H9 (cell line): ENCODE measurements around the gene SIX5. TPM values are rescaled to one million over a fixed set of nuclear protein-coding genes. Genes with fewer than 3 reads are reported as not detected.

ENCODE experiments used
- DNase-seq: peaks from one replicate; pipeline ENCODE4 v3.0.0-alpha.2; 2017
- H2AFZ ChIP-seq: one replicate; pipeline ENCODE4 v1.6.1; 2013; ENCODE audit warnings: mild to moderate bottlenecking, low read length, control low read depth, moderate library complexity
- H2AK5ac ChIP-seq: 2 replicates; pipeline ENCODE4 v1.6.1; 2013; ENCODE audit warnings: low read length, control low read depth, mixed read lengths; ENCODE audit not compliant: insufficient read length
- H2BK120ac ChIP-seq: one replicate; pipeline ENCODE4 v1.6.1; 2013; ENCODE audit warnings: low read depth, mild to moderate bottlenecking, low read length, control low read depth, inconsistent platforms; ENCODE audit not compliant: poor library complexity, severe bottlenecking
- H2BK12ac ChIP-seq: 2 replicates; pipeline ENCODE4 v1.6.1; 2013; ENCODE audit warnings: low read length, control low read depth, mixed read lengths, low read depth; ENCODE audit not compliant: insufficient read length
- H2BK15ac ChIP-seq: 2 replicates; pipeline ENCODE4 v1.6.1; 2013; ENCODE audit warnings: low read depth, low read length, control low read depth
- H2BK20ac ChIP-seq: one replicate; pipeline ENCODE4 v1.6.1; 2013; ENCODE audit warnings: low read depth, mild to moderate bottlenecking, low read length, control low read depth, inconsistent platforms; ENCODE audit not compliant: poor library complexity, severe bottlenecking
- H2BK5ac ChIP-seq: 2 replicates; pipeline ENCODE4 v1.6.1; 2013; ENCODE audit warnings: low read length, control low read depth, mixed read lengths; ENCODE audit not compliant: insufficient read length
- H3K14ac ChIP-seq: 2 replicates; pipeline ENCODE4 v1.6.1; 2013; ENCODE audit warnings: low read length, control low read depth; ENCODE audit not compliant: insufficient read depth
- H3K18ac ChIP-seq: 2 replicates; pipeline ENCODE4 v1.6.1; 2013; ENCODE audit warnings: low read depth, mild to moderate bottlenecking, mixed read lengths, low read length, control low read depth; ENCODE audit not compliant: insufficient read length
- H3K23ac ChIP-seq: 2 replicates; pipeline ENCODE4 v1.6.1; 2013; ENCODE audit warnings: low read length, control low read depth, mixed read lengths, low read depth; ENCODE audit not compliant: insufficient read length
- H3K23me2 ChIP-seq: 2 replicates; pipeline ENCODE4 v1.6.1; 2013; ENCODE audit warnings: low read depth, mild to moderate bottlenecking, mixed read lengths, low read length, control low read depth; ENCODE audit not compliant: insufficient read length, poor library complexity, severe bottlenecking
- H3K27ac ChIP-seq: 2 replicates; pipeline ENCODE4 v1.5.1; 2013; ENCODE audit warnings: low read length, control low read depth, mixed read lengths, low read depth; ENCODE audit not compliant: insufficient read length
- H3K27me3 ChIP-seq: 2 replicates; pipeline ENCODE4 v1.6.1; 2013; ENCODE audit warnings: low read length, control low read depth, inconsistent platforms; ENCODE audit not compliant: insufficient read depth
- H3K4ac ChIP-seq: 2 replicates; pipeline ENCODE4 v1.6.1; 2013; ENCODE audit warnings: low read depth, mild to moderate bottlenecking, control low read depth, inconsistent platforms, low read length, moderate library complexity
- H3K4me1 ChIP-seq: 2 replicates; pipeline ENCODE4 v1.6.1; 2013; ENCODE audit warnings: low read length, control low read depth, inconsistent platforms; ENCODE audit not compliant: insufficient read depth
- H3K4me2 ChIP-seq: 2 replicates; pipeline ENCODE4 v1.6.1; 2013; ENCODE audit warnings: low read length, control low read depth, mixed read lengths; ENCODE audit not compliant: insufficient read length, insufficient read depth
- H3K56ac ChIP-seq: 2 replicates; pipeline ENCODE4 v1.6.1; 2013; ENCODE audit warnings: low read depth, mild to moderate bottlenecking, mixed read lengths, low read length, control low read depth; ENCODE audit not compliant: insufficient read length
- H3K79me1 ChIP-seq: 2 replicates; pipeline ENCODE4 v1.6.1; 2013; ENCODE audit warnings: low read depth, mild to moderate bottlenecking, moderate library complexity, low read length, control low read depth, inconsistent platforms; ENCODE audit not compliant: insufficient read depth, poor library complexity, severe bottlenecking
- H3K79me2 ChIP-seq: 2 replicates; pipeline ENCODE4 v1.6.1; 2013; ENCODE audit warnings: low read length, control low read depth, inconsistent platforms; ENCODE audit not compliant: insufficient read depth
- H3K9ac ChIP-seq: 2 replicates; pipeline ENCODE4 v1.6.1; 2013; ENCODE audit warnings: low read length, control low read depth, mixed read lengths; ENCODE audit not compliant: insufficient read length; ENCODE audit errors: extremely low read depth
- H3K9me3 ChIP-seq: one replicate; pipeline ENCODE4 v1.6.1; 2013; ENCODE audit warnings: low read depth, low read length, inconsistent platforms; ENCODE audit not compliant: control insufficient read depth
- H3T11ph ChIP-seq: one replicate; pipeline ENCODE4 v1.6.1; 2013; ENCODE audit warnings: mild to moderate bottlenecking, low read length, control low read depth, inconsistent platforms
- H4K20me1 ChIP-seq: one replicate; pipeline ENCODE4 v1.6.1; 2013; ENCODE audit not compliant: control insufficient read depth, insufficient read length, insufficient read depth
- H4K5ac ChIP-seq: 2 replicates; pipeline ENCODE4 v1.6.1; 2013; ENCODE audit warnings: low read depth, mild to moderate bottlenecking, mixed read lengths, low read length, control low read depth; ENCODE audit not compliant: insufficient read length
- H4K8ac ChIP-seq: replicated peaks from 2 replicates; pipeline ENCODE4 v1.6.1; 2013; ENCODE audit warnings: low read length, control low read depth, mixed read lengths, low read depth; ENCODE audit not compliant: insufficient read length
- H4K91ac ChIP-seq: 2 replicates; pipeline ENCODE4 v1.6.1; 2013; ENCODE audit warnings: low read depth, mild to moderate bottlenecking, moderate library complexity, mixed read lengths, low read length, control low read depth; ENCODE audit not compliant: insufficient read length
- H3K27ac Mint-ChIP-seq, 3 experiments: 2 replicates in 2 of 3; 3 replicates in 1 of 3; pipeline ENCODE4 v1.8.0; 2020 to 2021; ENCODE audit warnings: mixed read lengths in 3 of 3, mild to moderate bottlenecking in 1 of 3, moderate library complexity in 1 of 3
- H3K27me3 Mint-ChIP-seq: 2 replicates; pipeline ENCODE4 v1.8.0; 2021; ENCODE audit warnings: low read depth, mild to moderate bottlenecking, moderate library complexity, mixed read lengths
- H3K36me3 Mint-ChIP-seq, 3 experiments: 2 replicates in 2 of 3; 3 replicates in 1 of 3; pipeline ENCODE4 v1.8.0; 2020 to 2021; ENCODE audit warnings: low read depth in 3 of 3, mixed read lengths in 3 of 3; ENCODE audit not compliant: insufficient read depth in 1 of 3
- H3K4me1 Mint-ChIP-seq, 2 experiments: 2 replicates each; pipeline ENCODE4 v1.8.0; 2020; ENCODE audit warnings: mixed read lengths in 2 of 2
- H3K4me3 Mint-ChIP-seq, 2 experiments: 2 replicates in 1 of 2; 3 replicates in 1 of 2; pipeline ENCODE4 v1.8.0; 2020 to 2021; ENCODE audit warnings: mild to moderate bottlenecking in 2 of 2, mixed read lengths in 2 of 2, moderate library complexity in 1 of 2
- H3K9me3 Mint-ChIP-seq, 2 experiments: 2 replicates in 1 of 2; 3 replicates in 1 of 2; pipeline ENCODE4 v1.8.0; 2020; ENCODE audit warnings: mild to moderate bottlenecking in 2 of 2, mixed read lengths in 2 of 2, moderate library complexity in 1 of 2
- CTCF ChIP-seq: fragments of 200-600 bp; sonication (generic); conservative IDR thresholded peaks from 3 replicates; pipeline ENCODE4 v1.8.0; 2021; ENCODE audit warnings: antibody characterized with exemption, mild to moderate bottlenecking
- WGBS: extraction: QIAGEN DNeasy Blood & Tissue Kit; methylation state at CpG from one replicate; pipeline ENCODE4 v1.1.7; 2013; ENCODE audit warnings: missing lambda C conversion rate, low lambda C conversion rate, mixed read lengths; ENCODE audit not compliant: insufficient read length; ENCODE audit errors: extremely low coverage; 5-methylcytosine and 5-hydroxymethylcytosine counted together
- total RNA-seq: library from RNA; stranded (reverse); gene quantifications from 2 replicates; pipeline ENCODE4 v1.2.1, GENCODE V29; 2021

SIX5 gene
- total RNA-seq, 1 experiment from 2014 or later, result 41.7 TPM

- DNase-seq, result no peak
Measured at GRCh38 chr19:45772912-45773311, 3.9 kb upstream of the SIX5 start.

More at GRCh38 chr19:45772912-45773311, 3.9 kb upstream of the SIX5 start:
- Histone ChIP-seq H3K27me3 (no peaks in the 10 kb centered on the region), H3K18ac (no peak overlapping the region), H3T11ph (no peak overlapping the region), H2BK12ac (no peak overlapping the region), H3K23me2 (peaks cover 9% of the 10 kb centered on the region), H3K27ac (no peak overlapping the region), H2BK15ac (no peak overlapping the region), H3K9me3 (no peaks in the 10 kb centered on the region), H2BK5ac (no peak overlapping the region), H3K23ac (no peak overlapping the region), H2AFZ (no peak overlapping the region), H4K20me1 (no peaks in the 10 kb centered on the region), H4K8ac (no peak overlapping the region), H2BK20ac (no peak overlapping the region), H3K9ac (no peak overlapping the region), H2AK5ac (no peak overlapping the region), H3K4me1 (no peaks in the 10 kb centered on the region), H2BK120ac (no peak overlapping the region), H3K56ac (no peak overlapping the region), H4K91ac (no peak overlapping the region), H4K5ac (no peak overlapping the region), H3K79me2 (no peaks in the 10 kb centered on the region), H3K79me1 (no peaks in the 10 kb centered on the region), H3K4me2 (no peak overlapping the region), H3K14ac (no peak overlapping the region), H3K4ac (no peak overlapping the region)
- Mint-ChIP-seq H3K27ac (no peak overlapping the region), H3K36me3 (peaks cover 13 to 41% (median 31%) of the 10 kb centered on the region in 3 experiments), H3K4me1 (peaks cover 7 to 13% of the 10 kb centered on the region in 2 experiments), H3K27me3 (peaks cover 3% of the 10 kb centered on the region), H3K4me3 (peak overlapping the region in 1 of 2 experiments; percentile 42; a peak in 2 of 5 replicates), H3K9me3 (no peaks in the 10 kb centered on the region; a peak in 1 of 5 replicates)
- no peak for TF ChIP-seq CTCF
- WGBS, result no CpG with 5 or more reads among the region's 3 CpGs
